H1 (cell line): ENCODE measurements around the gene ZNF530. TPM values are rescaled to one million over a fixed set of nuclear protein-coding genes. Genes with fewer than 3 reads are reported as not detected.

Experiments
- CTCF ChIA-PET: fragments of 300-600 bp; sonication (Branson Sonifier 250); formaldehyde crosslinking; loops from one replicate; lab custom pipeline; 2021; ENCODE audit not compliant: partially characterized antibody; lab: Charles Lee
- POLR2A ChIA-PET: fragments of 300-600 bp; sonication (Branson Sonifier 250); formaldehyde crosslinking; loops from one replicate; lab custom pipeline; 2021; ENCODE audit warnings: inconsistent platforms; ENCODE audit not compliant: partially characterized antibody; lab: Charles Lee
- DNase-seq, 2 experiments: peaks; one replicate each; pipeline versions ENCODE4 v3.0.0 to v3.0.0-alpha.2; 2010 to 2022; ENCODE audit warnings: low spot score in 2 of 2, low read depth in 1 of 2, mixed read lengths in 1 of 2
- FAIRE-seq: peaks from 2 replicates; lab custom pipeline; 2011; peaks lifted over from hg19 to GRCh38; lab: Jason Lieb, UNC
- H2AFZ ChIP-seq: 2 replicates; pipeline ENCODE4 v1.8.1; 2012; ENCODE audit warnings: low read length, inconsistent platforms
- H2AK5ac ChIP-seq: 2 replicates; pipeline ENCODE4 v1.6.1; 2013; ENCODE audit warnings: low read depth, low read length
- H2BK120ac ChIP-seq: replicated peaks from 2 replicates; pipeline ENCODE3; 2013; ENCODE audit warnings: low read depth, low read length, inconsistent platforms
- H2BK12ac ChIP-seq: 2 replicates; pipeline ENCODE4 v1.6.1; 2013; ENCODE audit warnings: low read depth, low read length
- H2BK15ac ChIP-seq: 2 replicates; pipeline ENCODE4 v1.6.1; 2013; ENCODE audit warnings: low read length
- H2BK20ac ChIP-seq: 2 replicates; pipeline ENCODE4 v1.6.1; 2013; ENCODE audit warnings: low read length
- H2BK5ac ChIP-seq: 2 replicates; pipeline ENCODE4 v1.6.1; 2013; ENCODE audit warnings: low read depth, low read length
- H3K14ac ChIP-seq: 2 replicates; pipeline ENCODE4 v1.6.1; 2013; ENCODE audit warnings: inconsistent platforms; ENCODE audit not compliant: insufficient read length
- H3K18ac ChIP-seq: 2 replicates; pipeline ENCODE4 v1.6.1; 2013; ENCODE audit warnings: low read length; ENCODE audit errors: extremely low read depth
- H3K23ac ChIP-seq: 2 replicates; pipeline ENCODE4 v1.6.1; 2013; ENCODE audit warnings: inconsistent platforms; ENCODE audit not compliant: insufficient read length
- H3K23me2 ChIP-seq: 2 replicates; pipeline ENCODE4 v1.6.1; 2013; ENCODE audit warnings: low read depth, low read length
- H3K27ac ChIP-seq: 2 replicates; pipeline ENCODE4 v1.6.1; 2011; ENCODE audit warnings: low read depth, low read length, inconsistent platforms
- H3K27me3 ChIP-seq, 4 experiments: replicated peaks in 1 of 4; 1 replicate in 1 of 4; 2 replicates in 3 of 4; pipeline versions ENCODE4 v1.6.1 to v1.8.1; 2011 to 2013; ENCODE audit warnings: low read length in 3 of 4, mild to moderate bottlenecking in 3 of 4, inconsistent platforms in 2 of 4, mixed read lengths in 2 of 4, moderate library complexity in 1 of 4; ENCODE audit not compliant: control insufficient read depth in 3 of 4, insufficient read depth in 3 of 4; ENCODE audit errors: extremely low read depth in 1 of 4
- H3K36me3 ChIP-seq, 4 experiments: 2 replicates each; pipeline versions ENCODE4 v1.6.1 to v1.8.1; 2011 to 2013; ENCODE audit warnings: mild to moderate bottlenecking in 4 of 4, low read length in 3 of 4, moderate library complexity in 2 of 4, control low read depth in 1 of 4, inconsistent platforms in 1 of 4; ENCODE audit not compliant: insufficient read depth in 4 of 4, control insufficient read depth in 2 of 4
- H3K4ac ChIP-seq: replicated peaks from 2 replicates; pipeline ENCODE3; 2013; ENCODE audit warnings: low read length, low read depth, mixed read lengths, inconsistent platforms; ENCODE audit not compliant: insufficient read length
- H3K4me1 ChIP-seq, 4 experiments: replicated peaks in 1 of 4; 1 replicate in 1 of 4; 2 replicates in 3 of 4; pipeline versions ENCODE4 v1.6.1 to v1.8.1; 2011 to 2013; ENCODE audit warnings: low read length in 3 of 4, inconsistent platforms in 2 of 4, mixed read lengths in 1 of 4; ENCODE audit not compliant: insufficient read depth in 4 of 4, control insufficient read depth in 3 of 4
- H3K4me2 ChIP-seq, 2 experiments: 2 replicates each; pipeline versions ENCODE4 v1.6.1 to v1.8.1; 2011 to 2013; ENCODE audit warnings: low read depth in 2 of 2, low read length in 2 of 2, control low read depth in 1 of 2, inconsistent platforms in 1 of 2, mild to moderate bottlenecking in 1 of 2; ENCODE audit not compliant: insufficient read depth in 1 of 2
- H3K4me3 ChIP-seq, 4 experiments: fragments of 200-600, 300-600 bp in 1 of 4; sonication (generic), shearing (Covaris generic), sonication (Bioruptor Twin) in 1 of 4; 2 replicates each; pipeline versions ENCODE4 v1.5.1 to v1.8.1; 2011 to 2016; ENCODE audit warnings: low read length in 4 of 4, low read depth in 3 of 4, control low read depth in 2 of 4, inconsistent platforms in 2 of 4, mild to moderate bottlenecking in 2 of 4, mixed read lengths in 1 of 4, moderate library complexity in 1 of 4; ENCODE audit not compliant: insufficient read depth in 2 of 4; ENCODE audit errors: extremely low read depth in 1 of 4
- H3K56ac ChIP-seq: replicated peaks from 2 replicates; pipeline ENCODE3; 2013; ENCODE audit warnings: low read depth, mild to moderate bottlenecking, mixed read lengths, low read length, inconsistent platforms; ENCODE audit not compliant: insufficient read length
- H3K79me1 ChIP-seq: 2 replicates; pipeline ENCODE4 v1.6.1; 2013; ENCODE audit warnings: low read depth, low read length, control low read depth
- H3K79me2 ChIP-seq, 2 experiments: 2 replicates each; pipeline versions ENCODE4 v1.6.1 to v1.8.1; 2012 to 2013; ENCODE audit warnings: low read length in 2 of 2, mild to moderate bottlenecking in 2 of 2, inconsistent platforms in 1 of 2; ENCODE audit not compliant: insufficient read depth in 2 of 2, control insufficient read depth in 1 of 2
- H3K9ac ChIP-seq, 4 experiments: replicated peaks in 1 of 4; 1 replicate in 1 of 4; 2 replicates in 3 of 4; pipeline versions ENCODE4 v1.6.1 to v1.8.1; 2011 to 2013; ENCODE audit warnings: low read depth in 3 of 4, low read length in 3 of 4, control low read depth in 2 of 4, mild to moderate bottlenecking in 2 of 4, moderate library complexity in 2 of 4, inconsistent platforms in 1 of 4; ENCODE audit errors: extremely low read depth in 1 of 4
- H3K9me3 ChIP-seq, 2 experiments: 2 replicates each; pipeline versions ENCODE4 v1.6.1 to v1.8.1; 2012 to 2013; ENCODE audit warnings: mild to moderate bottlenecking in 2 of 2, moderate library complexity in 2 of 2, control low read depth in 1 of 2, inconsistent platforms in 1 of 2, low read depth in 1 of 2, low read length in 1 of 2, mixed read lengths in 1 of 2; ENCODE audit not compliant: insufficient read depth in 2 of 2
- H4K20me1 ChIP-seq, 2 experiments: replicated peaks in 1 of 2; 2 replicates each; pipeline versions ENCODE3 to v1.8.1; 2011 to 2013; ENCODE audit warnings: inconsistent platforms in 2 of 2, low read length in 2 of 2, mild to moderate bottlenecking in 1 of 2; ENCODE audit not compliant: insufficient read depth in 2 of 2, control insufficient read depth in 1 of 2
- H4K5ac ChIP-seq: 2 replicates; pipeline ENCODE4 v1.6.1; 2013; ENCODE audit warnings: low read length, low read depth, mixed read lengths, inconsistent platforms; ENCODE audit not compliant: insufficient read length
- H4K8ac ChIP-seq: 2 replicates; pipeline ENCODE4 v1.8.0; 2013; ENCODE audit warnings: mild to moderate bottlenecking, moderate library complexity, low read length, inconsistent platforms; ENCODE audit not compliant: insufficient read depth; ENCODE audit errors: extremely low read depth
- H4K91ac ChIP-seq: replicated peaks from 2 replicates; pipeline ENCODE3; 2013; ENCODE audit warnings: low read length, mixed read lengths, inconsistent platforms; ENCODE audit not compliant: insufficient read length
- ATF3 ChIP-seq: IDR thresholded peaks from 2 replicates; pipeline ENCODE4 v1.6.1; 2011; ENCODE audit warnings: low read depth, mild to moderate bottlenecking, low read length; ENCODE audit not compliant: insufficient read depth
- CBX8 ChIP-seq: fragments of 300-800, 300-1000 bp; sonication (generic); IDR thresholded peaks from 2 replicates; pipeline ENCODE4 v1.7.1; 2016; ENCODE audit warnings: low read depth, low read length, borderline replicate concordance
- CREB1 ChIP-seq: IDR thresholded peaks from 2 replicates; pipeline ENCODE4 v1.6.1; 2012; ENCODE audit warnings: inconsistent platforms
- GTF2F1 ChIP-seq: IDR thresholded peaks from 2 replicates; pipeline ENCODE4 v1.6.1; 2012; ENCODE audit warnings: low read depth, low read length, improper control_type of control experiment, borderline replicate concordance
- KDM4A ChIP-seq: IDR thresholded peaks from one replicate; pipeline ENCODE4 v1.7.1; 2012; ENCODE audit warnings: low read depth, mild to moderate bottlenecking, moderate library complexity, low read length, inconsistent platforms; ENCODE audit not compliant: severe bottlenecking
- MAX ChIP-seq: IDR thresholded peaks from 2 replicates; pipeline ENCODE4 v1.6.1; 2012; ENCODE audit warnings: inconsistent platforms
- POU5F1 ChIP-seq: IDR thresholded peaks from 2 replicates; pipeline ENCODE4 v1.6.1; 2011; ENCODE audit warnings: low read depth, mild to moderate bottlenecking, low read length, moderate library complexity
- SIN3A ChIP-seq, 2 experiments: IDR thresholded peaks in 1 of 2; conservative IDR thresholded peaks in 1 of 2; 2 replicates each; pipeline ENCODE4 v1.6.1; 2011 to 2012; ENCODE audit warnings: low read length in 2 of 2, improper control_type of control experiment in 1 of 2, low read depth in 1 of 2, mild to moderate bottlenecking in 1 of 2
- SP4 ChIP-seq: IDR thresholded peaks from 2 replicates; pipeline ENCODE4 v1.6.1; 2012; ENCODE audit warnings: low read length, inconsistent platforms
- TCF12 ChIP-seq: IDR thresholded peaks from 2 replicates; pipeline ENCODE4 v1.6.1; 2011; ENCODE audit warnings: low read depth, mild to moderate bottlenecking, low read length
- WGBS, 2 experiments: shearing (Covaris generic) in 1 of 2; methylation state at CpG; one replicate each; pipeline versions ENCODE4 v1.1.6 to v1.1.7; 2013 to 2015; ENCODE audit warnings: low lambda C conversion rate in 2 of 2, mixed read lengths in 2 of 2, inconsistent platforms in 1 of 2, low coverage in 1 of 2, missing lambda C conversion rate in 1 of 2; ENCODE audit not compliant: insufficient replicate concordance in 2 of 2, insufficient coverage in 1 of 2, insufficient read length in 1 of 2; ENCODE audit errors: extremely low coverage in 1 of 2, missing lambda C conversion rate in 1 of 2; 5-methylcytosine and 5-hydroxymethylcytosine counted together
- polyA plus RNA-seq, 7 experiments: library from polyadenylated mRNA; depleted of rRNA in 3 of 7; stranded (reverse) in 5 of 7; unstranded in 2 of 7; fragments of >200 nt in 5 of 7; fragments of 200-250 nt in 2 of 7; gene quantifications; 1 replicate in 5 of 7; 2 replicates in 1 of 7; 4 replicates in 1 of 7; pipeline versions ENCODE4 v1.2.1 to v1.2.3, GENCODE V29; 2011 to 2013; ENCODE audit warnings: missing spikeins in 2 of 7, mixed read lengths in 2 of 7
- total RNA-seq: library from RNA; stranded (reverse); fragmentation: NEBNext Ultra II Directional; extraction: Animal tissue kit (Norgen Biotek cat#: 25700); gene quantifications from 2 replicates; pipeline ENCODE4 v1.2.1, GENCODE V29; 2021

The ZNF530 gene
- total and polyA plus RNA-seq, 2 of the 8 experiments (the other 6 are each of a cell fraction or from before 2014, with no cell fraction given), result 4.2 to 9.3 TPM

DNA sequence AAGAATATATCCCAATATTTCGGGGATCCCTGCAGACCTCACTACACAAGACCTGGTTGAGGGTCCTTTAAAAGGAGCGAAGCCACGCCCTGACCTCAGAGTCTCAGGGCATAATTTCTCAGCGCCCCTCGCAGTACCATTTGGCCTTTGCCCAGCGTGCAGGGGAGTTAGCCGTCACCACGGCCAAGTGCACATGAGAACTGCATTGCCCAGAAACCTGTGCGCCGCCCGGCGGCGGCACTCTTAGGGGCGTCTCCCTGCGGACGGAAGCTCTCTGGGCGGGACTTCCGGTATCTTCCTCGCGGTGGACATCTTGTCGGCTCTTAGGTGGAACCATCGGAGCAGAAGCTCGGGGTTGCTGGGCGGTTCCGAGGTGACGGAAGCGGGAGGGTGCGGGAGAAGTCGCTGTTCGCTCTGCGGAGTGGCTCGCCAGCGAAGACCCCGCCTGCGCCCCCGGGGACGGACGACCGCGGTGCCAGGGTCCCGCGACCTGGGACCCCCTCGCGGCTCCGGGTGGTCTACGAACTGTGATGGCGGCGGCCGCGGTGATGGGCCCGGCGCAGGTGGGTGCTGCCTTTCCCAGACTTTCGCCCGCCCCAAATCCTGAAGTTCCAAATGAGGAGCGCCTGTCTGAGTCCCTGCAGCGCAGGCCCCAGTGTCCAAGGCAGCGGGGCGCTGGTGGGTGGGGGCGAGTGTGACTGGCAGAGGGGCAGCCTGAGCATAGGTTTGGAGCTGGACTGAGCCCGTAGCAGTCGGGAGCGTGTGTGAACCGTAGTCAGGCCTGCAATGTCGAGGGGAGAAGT lies 14.5 kb downstream of the ZNF530 start, which contains the start of gene ZNF134:
Gene ZNF134 (plus strand): TSS at position 302 of the 803 bp plus-strand sequence. CDS start 5,227 bp downstream, outside the sequence.
- Histone ChIP-seq H2BK120ac (no peak within 1 kb of the TSS), H2BK5ac (peak within 1 kb of the TSS; percentile 86), H2AK5ac (peak within 1 kb of the TSS; percentile 46; the same call in 1 of the 2 replicates), H3K4me3 (peak within 1 kb of the TSS; percentile 94 to 98 (median 96)), H3K9me3 (peaks cover 36 to 42% of the 10 kb centered on the region in 2 experiments), H3K36me3 (peaks cover 23 to 43% (median 35%) of the 10 kb centered on the region in 4 experiments), H2BK12ac (no peak within 1 kb of the TSS; the same call in 1 of the 2 replicates), H2AFZ (peak within 1 kb of the TSS; percentile 94), H3K23ac (no peak within 1 kb of the TSS), H3K27ac (peak within 1 kb of the TSS; percentile 89), H4K5ac (peak within 1 kb of the TSS; percentile 84), H3K23me2 (peaks cover 8% of the 10 kb centered on the region), H4K20me1 (no peaks in the 10 kb centered on the region), H3K56ac (peak within 1 kb of the TSS; percentile 74), H4K8ac (peak within 1 kb of the TSS; percentile 99), H3K27me3 (peaks cover 0 to 1% (median 0%) of the 10 kb centered on the region in 4 experiments; a peak in 1 of 7 replicates), H2BK20ac (no peak within 1 kb of the TSS), H3K4me2 (peak within 1 kb of the TSS; percentile 69 to 83), H3K79me2 (peaks cover 49 to 51% of the 10 kb centered on the region in 2 experiments), H3K14ac (no peak within 1 kb of the TSS), H4K91ac (peak within 1 kb of the TSS; percentile 87), H3K79me1 (peaks cover 20% of the 10 kb centered on the region), H3K18ac (no peak within 1 kb of the TSS; the same call in 1 of the 2 replicates), H3K4ac (peak within 1 kb of the TSS; percentile 62), H3K4me1 (peaks cover 0 to 3% (median 0%) of the 10 kb centered on the region in 4 experiments; a peak in 3 of 7 replicates), H3K9ac (peak within 1 kb of the TSS; percentile 84 to 90 (median 87)), H2BK15ac (no peak within 1 kb of the TSS)
- DNase-seq, result peak; percentile 66 to 90
- ChIA-PET CTCF (interaction anchor here (0.5 to 1.2 kb wide), 2 partner anchors 9 to 96 kb away, joined by 3 to 4 read pairs; no protein-coding TSS in a partner anchor), POLR2A (interaction anchor here (0.8 to 3.7 kb wide), 18 partner anchors 9 to 179 kb away, joined by 3 to 22 read pairs (median 4); partner anchors contain the start of genes ZIK1, ZNF154, ZNF211 and ZNF416)
- 4% methylated on average over 61 of the region's 64 CpGs; no CpG with 5 or more reads in 1 of the 2 experiments for WGBS, 2 experiments
- FAIRE-seq, result no peak
- no peak for TF ChIP-seq ATF3
- peak; percentile 65 to 82; a peak in 2 of 4 replicates for TF ChIP-seq SIN3A (conservative IDR thresholded peaks at IDR 0.05 in 1 of 2, IDR thresholded peaks at IDR 0.05 in 1 of 2; ENCODE audit: low read depth in 1 of 2, low read length in 2 of 2)
- no peak for TF ChIP-seq CBX8
- no peak for TF ChIP-seq GTF2F1
- TF ChIP-seq TCF12, result no peak
- peak; percentile 55 for TF ChIP-seq MAX
- peak; percentile 39 for TF ChIP-seq KDM4A
- TF ChIP-seq POU5F1, result no peak
- peak; percentile 43; the same call in 1 of the 2 replicates for TF ChIP-seq SP4
- TF ChIP-seq CREB1, result peak; percentile 32
